ENCODE results near the gene FRMD3.

FRMD3 gene

GRCh38 chr9:83497441-83497840 is 40.8 kb downstream of the FRMD3 start:
- H3K4me3 ChIP-seq (replicated peaks; ENCODE audit: low read depth, low read length) = no peak overlapping the region
- no peak for TF ChIP-seq CTCF (IDR thresholded peaks at IDR 0.05; ENCODE audit: insufficient read depth, low read length, poor library complexity, severe bottlenecking)
- no peaks in the 10 kb centered on the region for H3K36me3 ChIP-seq (ENCODE audit: control insufficient read depth, insufficient read depth, low read length)
- no peak for DNase-seq (ENCODE audit: extremely low read depth, insufficient read length)
- H3K27me3 ChIP-seq (replicated peaks; ENCODE audit: control insufficient read depth, insufficient read depth, low read length) = no peaks in the 10 kb centered on the region

GRCh38 chr9:83491995-83492394 is 46.2 kb downstream of the FRMD3 start:
- no peak for DNase-seq (ENCODE audit: extremely low read depth, insufficient read length)
- Histone ChIP-seq H3K36me3 (ENCODE audit: control insufficient read depth, insufficient read depth, low read length) (no peaks in the 10 kb centered on the region), H3K4me3 (replicated peaks; ENCODE audit: low read depth, low read length) (no peak overlapping the region), H3K27me3 (replicated peaks; ENCODE audit: control insufficient read depth, insufficient read depth, low read length) (no peaks in the 10 kb centered on the region; the same call in none of the 2 replicates)
- no peak for TF ChIP-seq CTCF (IDR thresholded peaks at IDR 0.05; ENCODE audit: insufficient read depth, low read length, poor library complexity, severe bottlenecking)

GRCh38 chr9:83491413-83491812 is 46.8 kb downstream of the FRMD3 start:
- no peak for DNase-seq (ENCODE audit: extremely low read depth, insufficient read length)
- Histone ChIP-seq H3K4me3 (replicated peaks; ENCODE audit: low read depth, low read length) (no peak overlapping the region), H3K36me3 (ENCODE audit: control insufficient read depth, insufficient read depth, low read length) (no peaks in the 10 kb centered on the region), H3K27me3 (replicated peaks; ENCODE audit: control insufficient read depth, insufficient read depth, low read length) (no peaks in the 10 kb centered on the region; the same call in none of the 2 replicates)
- no peak for TF ChIP-seq CTCF (IDR thresholded peaks at IDR 0.05; ENCODE audit: insufficient read depth, low read length, poor library complexity, severe bottlenecking)

GRCh38 chr9:83489961-83490360 is 48.2 kb downstream of the FRMD3 start:
- H3K36me3 ChIP-seq (ENCODE audit: control insufficient read depth, insufficient read depth, low read length) = no peaks in the 10 kb centered on the region
- TF ChIP-seq CTCF (IDR thresholded peaks at IDR 0.05; ENCODE audit: insufficient read depth, low read length, poor library complexity, severe bottlenecking) = no peak
- no peaks in the 10 kb centered on the region; the same call in none of the 2 replicates for H3K27me3 ChIP-seq (replicated peaks; ENCODE audit: control insufficient read depth, insufficient read depth, low read length)
- H3K4me3 ChIP-seq (replicated peaks; ENCODE audit: low read depth, low read length) = no peak overlapping the region
- no peak for DNase-seq (ENCODE audit: extremely low read depth, insufficient read length)

GRCh38 chr9:83484990-83485389 is 53.2 kb downstream of the FRMD3 start:
- Histone ChIP-seq H3K27me3 (replicated peaks; ENCODE audit: control insufficient read depth, insufficient read depth, low read length) (no peaks in the 10 kb centered on the region; the same call in 1 of the 2 replicates), H3K36me3 (ENCODE audit: control insufficient read depth, insufficient read depth, low read length) (no peaks in the 10 kb centered on the region), H3K4me3 (replicated peaks; ENCODE audit: low read depth, low read length) (no peak overlapping the region)
- DNase-seq (ENCODE audit: extremely low read depth, insufficient read length) = no peak
- no peak for TF ChIP-seq CTCF (IDR thresholded peaks at IDR 0.05; ENCODE audit: insufficient read depth, low read length, poor library complexity, severe bottlenecking)

- Histone ChIP-seq H3K4me3 (replicated peaks; ENCODE audit: low read depth, low read length) (no peak overlapping the region), H3K27me3 (replicated peaks; ENCODE audit: control insufficient read depth, insufficient read depth, low read length) (no peaks in the 10 kb centered on the region; the same call in 1 of the 2 replicates), H3K36me3 (ENCODE audit: control insufficient read depth, insufficient read depth, low read length) (no peaks in the 10 kb centered on the region)
- no peak for TF ChIP-seq CTCF (IDR thresholded peaks at IDR 0.05; ENCODE audit: insufficient read depth, low read length, poor library complexity, severe bottlenecking)
- no peak for DNase-seq (ENCODE audit: extremely low read depth, insufficient read length)
These were observed 55.0 kb downstream of the FRMD3 start for GRCh38 chr9:83483223-83483622.

Measured in GM06990 (cell line).